Pericardium fibroblast (primary cell): ENCODE results near the gene OXSM. TPM values are rescaled to one million over a fixed set of nuclear protein-coding genes. Genes with fewer than 3 reads are reported as not detected.

Experiments
- total RNA-seq: library from RNA; depleted of rRNA; stranded (reverse); fragments of >200 nt; gene quantifications from 2 replicates; pipeline ENCODE4 v1.2.3, GENCODE V29; 2015

OXSM gene
- 6.8 TPM in 2 replicates for total RNA-seq

GRCh38 chr3:25789596-25790556, at the start of gene OXSM:
Gene OXSM (plus strand): TSS chr3:25790090. CDS start chr3:25791021, 931 bp downstream.

GRCh38 chr3:25782938-25783660, 6.8 kb upstream of the OXSM start, which contains the start of gene NGLY1:
Gene NGLY1 (minus strand): TSS chr3:25783443. CDS start chr3:25783390, 53 bp downstream.

Other genes starting within 250 kb of the OXSM start
- 40.4 and 40.6 TPM in 2 replicates for gene TOP2B, start 125.2 kb upstream of the OXSM start, total RNA-seq
- 17.7 and 24.0 TPM in 2 replicates for gene NGLY1, start 6.6 kb upstream of the OXSM start, total RNA-seq